HepG2 (cell line): Measurements from ENCODE around the gene CHKB.

Experiments used
- CHD2 ChIP-seq: IDR thresholded peaks from 2 replicates; pipeline ENCODE4 v1.6.1; 2011; ENCODE audit warnings: low read depth, low read length, improper control_type of control experiment
- GABPA ChIP-seq, 2 experiments: IDR thresholded peaks; 2 replicates each; pipeline ENCODE4 v1.6.1; 2011 to 2016; ENCODE audit warnings: low read depth in 2 of 2, low read length in 1 of 2, missing biosample characterization in 1 of 2, missing genetic modification characterization in 1 of 2
- HNRNPUL1 ChIP-seq: fragments of 200-400 bp; formaldehyde crosslinking; IDR thresholded peaks from 2 replicates; pipeline ENCODE4 v1.6.1; 2017; ENCODE audit warnings: low read depth, mild to moderate bottlenecking, low read length, moderate library complexity
- IRF2 ChIP-seq: IDR thresholded peaks from 2 replicates; pipeline ENCODE4 v1.6.1; 2018; ENCODE audit warnings: missing genetic modification reagents, missing compliant biosample characterization
- JUN ChIP-seq: sonication (generic); formaldehyde crosslinking; IDR thresholded peaks from 2 replicates; pipeline ENCODE4 v1.4.0; 2020; ENCODE audit warnings: mild to moderate bottlenecking, missing genetic modification reagents
- NFKB2 ChIP-seq: sonication (generic); formaldehyde crosslinking; IDR thresholded peaks from 2 replicates; pipeline ENCODE4 v1.4.0; 2020; ENCODE audit warnings: missing genetic modification reagents, borderline replicate concordance
- POLR2A ChIP-seq, 2 experiments: IDR thresholded peaks; 2 replicates each; pipeline ENCODE4 v1.6.1; 2011; ENCODE audit warnings: low read depth in 2 of 2, low read length in 2 of 2, mild to moderate bottlenecking in 1 of 2, moderate library complexity in 1 of 2; ENCODE audit not compliant: insufficient read depth in 1 of 2
- ZNF441 ChIP-seq: sonication (generic); formaldehyde crosslinking; IDR thresholded peaks from 2 replicates; pipeline ENCODE4 v1.7.0; 2021; ENCODE audit warnings: missing genetic modification reagents, borderline replicate concordance
- ZNF841 ChIP-seq: sonication (generic); formaldehyde crosslinking; IDR thresholded peaks from 2 replicates; pipeline ENCODE4 v1.8.1; 2023; ENCODE audit warnings: missing genetic modification reagents, borderline replicate concordance
- TF ChIP-seq, protein P1 (sequence below): sonication (generic); formaldehyde crosslinking; IDR thresholded peaks from 2 replicates; pipeline ENCODE4 v1.4.0; 2020; ENCODE audit warnings: missing genetic modification reagents
- TF ChIP-seq, protein P2 (sequence below): sonication (generic); formaldehyde crosslinking; IDR thresholded peaks from 2 replicates; pipeline ENCODE4 v1.8.1; 2023; ENCODE audit warnings: missing genetic modification reagents, inconsistent platforms, borderline replicate concordance

DNA sequence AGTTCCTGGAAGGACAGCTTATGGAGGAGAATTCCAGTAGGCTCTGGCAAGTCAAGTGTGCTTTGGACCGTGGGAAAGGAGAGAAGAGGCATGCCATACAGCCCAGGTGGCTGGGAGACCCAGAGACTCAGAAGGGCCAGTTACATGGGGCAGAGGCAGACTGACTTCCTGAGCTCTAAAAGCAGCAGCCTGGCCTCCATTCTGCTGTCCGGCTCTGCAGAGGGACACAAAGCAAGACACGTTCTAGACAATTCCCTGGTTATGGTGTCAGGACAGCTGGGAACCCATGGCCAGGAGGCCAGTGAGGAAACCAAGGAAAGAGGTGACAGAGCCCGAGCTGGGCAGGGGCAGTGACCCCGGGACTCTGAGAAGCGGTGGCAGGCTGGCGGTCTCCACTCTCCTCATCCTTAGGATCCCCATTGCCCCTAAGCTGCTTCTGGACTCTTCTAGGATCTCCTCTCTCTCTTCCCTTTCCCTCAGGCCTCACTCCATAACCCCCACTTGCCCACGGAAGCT is 7.2 kb downstream of the CHKB start:
- TF ChIP-seq GABPA (IDR thresholded peaks at IDR 0.05; ENCODE audit: low read depth, low read length) (no peak), GABPA (CRISPR knock-in tag; IDR thresholded peaks at IDR 0.05; ENCODE audit: low read depth) (no peak), CHD2 (no peak), JUN (CRISPR knock-in tag) (no peak), NFKB2 (CRISPR knock-in tag) (no peak), ZNF841 (no peak), IRF2 (CRISPR knock-in tag) (no peak), HNRNPUL1 (no peak), POLR2A (IDR thresholded peaks at IDR 0.05; ENCODE audit: insufficient read depth in 1 of 2, low read depth in 2 of 2, low read length in 2 of 2) (no peak), ZNF441 (CRISPR knock-in tag) (no peak)
- TF ChIP-seq, protein P1, sequence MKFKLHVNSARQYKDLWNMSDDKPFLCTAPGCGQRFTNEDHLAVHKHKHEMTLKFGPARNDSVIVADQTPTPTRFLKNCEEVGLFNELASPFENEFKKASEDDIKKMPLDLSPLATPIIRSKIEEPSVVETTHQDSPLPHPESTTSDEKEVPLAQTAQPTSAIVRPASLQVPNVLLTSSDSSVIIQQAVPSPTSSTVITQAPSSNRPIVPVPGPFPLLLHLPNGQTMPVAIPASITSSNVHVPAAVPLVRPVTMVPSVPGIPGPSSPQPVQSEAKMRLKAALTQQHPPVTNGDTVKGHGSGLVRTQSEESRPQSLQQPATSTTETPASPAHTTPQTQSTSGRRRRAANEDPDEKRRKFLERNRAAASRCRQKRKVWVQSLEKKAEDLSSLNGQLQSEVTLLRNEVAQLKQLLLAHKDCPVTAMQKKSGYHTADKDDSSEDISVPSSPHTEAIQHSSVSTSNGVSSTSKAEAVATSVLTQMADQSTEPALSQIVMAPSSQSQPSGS (CRISPR knock-in tag), result no peak
- TF ChIP-seq, protein P2, sequence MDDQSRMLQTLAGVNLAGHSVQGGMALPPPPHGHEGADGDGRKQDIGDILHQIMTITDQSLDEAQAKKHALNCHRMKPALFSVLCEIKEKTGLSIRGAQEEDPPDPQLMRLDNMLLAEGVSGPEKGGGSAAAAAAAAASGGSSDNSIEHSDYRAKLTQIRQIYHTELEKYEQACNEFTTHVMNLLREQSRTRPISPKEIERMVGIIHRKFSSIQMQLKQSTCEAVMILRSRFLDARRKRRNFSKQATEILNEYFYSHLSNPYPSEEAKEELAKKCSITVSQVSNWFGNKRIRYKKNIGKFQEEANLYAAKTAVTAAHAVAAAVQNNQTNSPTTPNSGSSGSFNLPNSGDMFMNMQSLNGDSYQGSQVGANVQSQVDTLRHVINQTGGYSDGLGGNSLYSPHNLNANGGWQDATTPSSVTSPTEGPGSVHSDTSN (CRISPR knock-in tag), result no peak
